Keratinocyte (primary cell): ENCODE data around the gene ELOB. TPM values are rescaled to one million over a fixed set of nuclear protein-coding genes. Genes with fewer than 3 reads are reported as not detected.

Experiments
- DNase-seq: peaks from one replicate; pipeline ENCODE4 v3.0.0-alpha.2; 2011; ENCODE audit warnings: low read depth, missing footprints, low spot score
- FAIRE-seq: peaks from 2 replicates; lab custom pipeline; 2011; peaks lifted over from hg19 to GRCh38; lab: Jason Lieb, UNC
- H2AFZ ChIP-seq: 2 replicates; pipeline ENCODE4 v1.6.0; 2012; ENCODE audit warnings: low read length, control low read depth, inconsistent platforms; ENCODE audit not compliant: control insufficient read depth
- H3K27ac ChIP-seq: 2 replicates; pipeline ENCODE4 v1.5.1; 2011; ENCODE audit warnings: low read length; ENCODE audit not compliant: control insufficient read depth, insufficient read depth
- H3K27me3 ChIP-seq: 3 replicates; pipeline ENCODE4 v1.6.0; 2011; ENCODE audit warnings: low read length; ENCODE audit not compliant: control insufficient read depth, insufficient read depth; ENCODE audit errors: extremely low read depth
- H3K36me3 ChIP-seq, 2 experiments: 2 replicates in 1 of 2; 3 replicates in 1 of 2; pipeline ENCODE4 v1.5.1; 2011; ENCODE audit warnings: low read length in 2 of 2, mild to moderate bottlenecking in 1 of 2; ENCODE audit not compliant: control insufficient read depth in 2 of 2, insufficient read depth in 2 of 2; ENCODE audit errors: extremely low read depth in 1 of 2
- H3K4me1 ChIP-seq: 3 replicates; pipeline ENCODE4 v1.5.1; 2011; ENCODE audit warnings: low read length; ENCODE audit not compliant: control insufficient read depth, insufficient read depth; ENCODE audit errors: extremely low read depth
- H3K4me2 ChIP-seq: 3 replicates; pipeline ENCODE4 v1.6.0; 2011; ENCODE audit warnings: low read depth, low read length; ENCODE audit not compliant: control insufficient read depth, insufficient read depth; ENCODE audit errors: extremely low read depth
- H3K4me3 ChIP-seq, 3 experiments: fragments of 200-600 bp in 1 of 3; sonication (generic) in 1 of 3; 2 replicates in 2 of 3; 3 replicates in 1 of 3; pipeline ENCODE4 v1.5.1; 2011 to 2016; ENCODE audit warnings: low read length in 3 of 3, mild to moderate bottlenecking in 3 of 3, control low read depth in 2 of 3, inconsistent platforms in 1 of 3, low read depth in 1 of 3, mixed read lengths in 1 of 3, mixed run types in 1 of 3, moderate library complexity in 1 of 3; ENCODE audit not compliant: control insufficient read depth in 2 of 3, insufficient read depth in 2 of 3; ENCODE audit errors: extremely low read depth in 1 of 3
- H3K79me2 ChIP-seq: 2 replicates; pipeline ENCODE4 v1.6.0; 2012; ENCODE audit warnings: low read length; ENCODE audit not compliant: control insufficient read depth, insufficient read depth
- H3K9ac ChIP-seq: 3 replicates; pipeline ENCODE4 v1.6.0; 2011; ENCODE audit warnings: low read length; ENCODE audit not compliant: control insufficient read depth, insufficient read depth; ENCODE audit errors: extremely low read depth
- H3K9me1 ChIP-seq: 3 replicates; pipeline ENCODE4 v1.6.0; 2011; ENCODE audit warnings: low read length; ENCODE audit not compliant: control insufficient read depth, insufficient read depth; ENCODE audit errors: extremely low read depth
- H3K9me3 ChIP-seq: 2 replicates; pipeline ENCODE4 v1.5.1; 2012; ENCODE audit warnings: low read depth, low read length; ENCODE audit not compliant: control insufficient read depth
- H4K20me1 ChIP-seq: 3 replicates; pipeline ENCODE4 v1.6.0; 2011; ENCODE audit warnings: low read length; ENCODE audit not compliant: control insufficient read depth, insufficient read depth; ENCODE audit errors: extremely low read depth
- EZH2 ChIP-seq: IDR thresholded peaks from one replicate; pipeline ENCODE4 v1.6.1; 2012; ENCODE audit warnings: inconsistent platforms, mild to moderate bottlenecking, low read length, moderate library complexity
- dilution Hi-C: fragments of 300-500 bp; cut with MboI; formaldehyde crosslinking; loops from one replicate; pipeline ENCODE4 v1.7.0; 2020; ENCODE audit warnings: low sequenced_read_pairs; ENCODE audit not compliant: extremely low pct_ligation_motif_present
- polyA plus RNA-seq, 5 experiments: library from polyadenylated mRNA; depleted of rRNA in 3 of 5; stranded (reverse) in 3 of 5; stranded (forward) in 1 of 5; unstranded in 1 of 5; fragments of >200 nt; gene quantifications; 1 replicate in 1 of 5; 2 replicates in 3 of 5; 3 replicates in 1 of 5; pipeline versions ENCODE4 v1.2.1 to v1.2.3, GENCODE V29; 2011 to 2012; ENCODE audit warnings: missing spikeins in 2 of 5, low read depth in 1 of 5, low replicate concordance in 1 of 5
- TF ChIP-seq, protein P1 (sequence below), 3 experiments: IDR thresholded peaks in 1 of 3; conservative IDR thresholded peaks in 1 of 3; optimal IDR thresholded peaks in 1 of 3; 2 replicates in 2 of 3; 3 replicates in 1 of 3; pipeline versions ENCODE3 to v1.5.1; 2011; ENCODE audit warnings: low read length in 3 of 3, mild to moderate bottlenecking in 3 of 3, moderate library complexity in 2 of 3, control low read depth in 1 of 3, inconsistent platforms in 1 of 3; ENCODE audit not compliant: insufficient read depth in 2 of 3; ENCODE audit errors: extremely low read depth in 1 of 3

ELOB gene
- polyA plus RNA-seq, 1 donor (not counting 4 experiments of a cell fraction or from before 2014, with no cell fraction given): 235 TPM

DNA sequence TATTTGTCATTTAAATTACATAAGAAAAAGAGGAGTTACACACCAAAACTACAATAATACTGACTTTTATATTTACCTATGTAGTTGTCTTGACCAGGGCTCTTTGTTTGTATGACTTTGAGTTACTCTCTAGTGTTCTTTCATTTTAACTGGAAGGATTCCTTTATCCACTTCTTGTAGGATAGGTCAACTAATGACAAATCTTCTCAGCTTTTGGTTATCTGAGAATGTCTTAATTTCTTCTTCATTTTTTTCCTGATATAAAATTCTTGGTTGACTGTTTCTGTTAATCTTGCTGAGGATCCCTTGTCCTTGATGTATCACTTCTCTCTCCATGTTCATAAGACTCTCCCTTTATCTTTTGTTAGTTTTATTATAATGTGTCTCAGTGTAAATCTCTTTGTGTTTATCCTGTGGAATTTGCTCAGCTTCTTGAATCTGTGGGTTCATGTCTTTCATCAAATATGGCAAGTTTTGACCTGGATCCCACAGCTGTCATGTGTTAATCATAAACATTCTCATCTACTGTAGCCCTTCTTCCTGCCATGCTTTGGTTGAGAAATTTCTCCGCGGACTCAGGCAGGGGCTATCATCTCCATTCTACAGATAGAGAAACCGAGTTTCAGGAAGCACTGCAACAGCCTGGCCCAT is 26.6 kb upstream of the ELOB start:
- no peak overlapping the region for H3K4me3 ChIP-seq
- H3K27me3 ChIP-seq: peaks cover 6% of the 10 kb centered on the region
- FAIRE-seq: no peak
- H2AFZ ChIP-seq: no peak overlapping the region
- no peaks in the 10 kb centered on the region for H3K36me3 ChIP-seq
- no peaks in the 10 kb centered on the region for H3K9me1 ChIP-seq
- dilution Hi-C loops: no loop called here
- H3K79me2 ChIP-seq: no peaks in the 10 kb centered on the region
- H4K20me1 ChIP-seq: no peaks in the 10 kb centered on the region
- no peak overlapping the region for H3K4me2 ChIP-seq
- H3K9me3 ChIP-seq: peaks cover 10% of the 10 kb centered on the region
- H3K4me1 ChIP-seq: no peaks in the 10 kb centered on the region
- no peak overlapping the region for H3K27ac ChIP-seq
- no peak for DNase-seq
- no peak for TF ChIP-seq EZH2
- TF ChIP-seq, protein P1, sequence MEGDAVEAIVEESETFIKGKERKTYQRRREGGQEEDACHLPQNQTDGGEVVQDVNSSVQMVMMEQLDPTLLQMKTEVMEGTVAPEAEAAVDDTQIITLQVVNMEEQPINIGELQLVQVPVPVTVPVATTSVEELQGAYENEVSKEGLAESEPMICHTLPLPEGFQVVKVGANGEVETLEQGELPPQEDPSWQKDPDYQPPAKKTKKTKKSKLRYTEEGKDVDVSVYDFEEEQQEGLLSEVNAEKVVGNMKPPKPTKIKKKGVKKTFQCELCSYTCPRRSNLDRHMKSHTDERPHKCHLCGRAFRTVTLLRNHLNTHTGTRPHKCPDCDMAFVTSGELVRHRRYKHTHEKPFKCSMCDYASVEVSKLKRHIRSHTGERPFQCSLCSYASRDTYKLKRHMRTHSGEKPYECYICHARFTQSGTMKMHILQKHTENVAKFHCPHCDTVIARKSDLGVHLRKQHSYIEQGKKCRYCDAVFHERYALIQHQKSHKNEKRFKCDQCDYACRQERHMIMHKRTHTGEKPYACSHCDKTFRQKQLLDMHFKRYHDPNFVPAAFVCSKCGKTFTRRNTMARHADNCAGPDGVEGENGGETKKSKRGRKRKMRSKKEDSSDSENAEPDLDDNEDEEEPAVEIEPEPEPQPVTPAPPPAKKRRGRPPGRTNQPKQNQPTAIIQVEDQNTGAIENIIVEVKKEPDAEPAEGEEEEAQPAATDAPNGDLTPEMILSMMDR (optimal IDR thresholded peaks at IDR 0.05 in 1 of 3, IDR thresholded peaks at IDR 0.05 in 1 of 3, conservative IDR thresholded peaks at IDR 0.05 in 1 of 3; ENCODE audit: extremely low read depth in 1 of 3, insufficient read depth in 2 of 3, low read length in 3 of 3): no peak
- H3K9ac ChIP-seq: no peak overlapping the region

DNA sequence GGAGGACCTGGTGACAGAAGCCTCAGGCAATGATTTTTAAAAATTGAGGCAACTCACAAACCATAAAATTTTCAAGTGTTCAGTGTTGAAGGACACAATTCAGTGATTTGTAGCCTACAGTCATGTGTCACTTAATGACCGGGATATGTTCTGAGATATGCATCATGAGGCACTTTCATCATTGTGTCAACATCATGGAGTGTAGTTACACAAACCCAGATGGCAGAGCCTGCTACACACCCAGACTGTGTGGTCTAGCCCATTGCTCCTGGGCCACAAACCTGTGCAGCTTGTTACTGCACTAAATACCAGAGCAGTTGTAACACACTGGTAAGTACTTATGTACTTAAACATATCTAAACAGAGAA is 22.8 kb upstream of the ELOB start:
- Histone ChIP-seq H3K4me2 (no peak overlapping the region), H3K4me3 (no peak overlapping the region)
- no peak for FAIRE-seq

More for the DNA sequence above, 22.8 kb upstream of the ELOB start:
- Histone ChIP-seq H3K9me1 (no peaks in the 10 kb centered on the region), H3K27me3 (no peaks in the 10 kb centered on the region), H3K27ac (no peak overlapping the region), H3K36me3 (no peaks in the 10 kb centered on the region), H3K9ac (no peak overlapping the region), H2AFZ (no peak overlapping the region), H3K79me2 (no peaks in the 10 kb centered on the region), H3K9me3 (peaks cover 9% of the 10 kb centered on the region), H3K4me1 (peaks cover 9% of the 10 kb centered on the region), H4K20me1 (no peaks in the 10 kb centered on the region)
- dilution Hi-C loops: no loop called here
- DNase-seq: no peak
- TF ChIP-seq EZH2: no peak
- TF ChIP-seq, protein P1 (optimal IDR thresholded peaks at IDR 0.05 in 1 of 3, IDR thresholded peaks at IDR 0.05 in 1 of 3, conservative IDR thresholded peaks at IDR 0.05 in 1 of 3; ENCODE audit: extremely low read depth in 1 of 3, insufficient read depth in 2 of 3, low read length in 3 of 3): no peak
